Breast epithelium (tissue), 3 donors: Measurements from ENCODE around the gene OR2K2.

ENCODE experiments used
- POLR2A ChIP-seq: fragments of 450-650 bp; IDR thresholded peaks from one replicate; pipeline ENCODE4 v1.6.1; 2016; ENCODE audit warnings: antibody characterized with exemption, mild to moderate bottlenecking, moderate library complexity
- TF ChIP-seq, protein P1 (sequence below), 3 donors: fragments of 450-650 bp; IDR thresholded peaks; one replicate each; pipeline ENCODE4 v1.5.1; 2016 to 2017; ENCODE audit warnings: antibody characterized with exemption in 3 of 3, mild to moderate bottlenecking in 3 of 3, moderate library complexity in 3 of 3

DNA sequence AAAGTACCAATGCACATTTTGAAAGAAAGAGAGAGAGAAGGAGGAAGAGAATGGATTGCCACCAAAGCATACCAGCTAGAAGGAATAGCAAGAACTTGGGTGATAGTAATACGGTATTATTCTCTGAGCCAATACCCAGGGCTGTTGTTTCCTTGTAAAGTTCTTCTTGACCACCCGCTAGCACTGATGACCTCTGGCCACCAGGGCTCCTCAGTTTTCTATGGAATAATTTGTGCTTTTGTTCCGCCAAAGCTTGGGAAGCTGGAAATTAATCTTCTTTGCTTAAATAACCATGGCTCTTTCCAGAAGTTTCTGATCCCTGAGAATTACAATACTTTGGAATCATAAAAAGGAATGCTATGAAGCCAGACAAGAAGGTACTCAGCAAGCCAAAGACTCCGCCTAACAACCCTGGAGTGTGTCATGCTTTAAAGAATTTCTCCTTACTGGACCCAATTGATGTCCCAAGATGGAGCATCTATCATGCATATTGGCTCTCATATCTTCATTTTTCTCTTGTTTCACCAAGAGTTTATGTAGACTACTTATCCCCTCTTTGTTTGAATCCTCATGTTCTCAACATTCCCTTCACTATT, 29.8 kb downstream of the OR2K2 start:
- TF ChIP-seq, protein P1, sequence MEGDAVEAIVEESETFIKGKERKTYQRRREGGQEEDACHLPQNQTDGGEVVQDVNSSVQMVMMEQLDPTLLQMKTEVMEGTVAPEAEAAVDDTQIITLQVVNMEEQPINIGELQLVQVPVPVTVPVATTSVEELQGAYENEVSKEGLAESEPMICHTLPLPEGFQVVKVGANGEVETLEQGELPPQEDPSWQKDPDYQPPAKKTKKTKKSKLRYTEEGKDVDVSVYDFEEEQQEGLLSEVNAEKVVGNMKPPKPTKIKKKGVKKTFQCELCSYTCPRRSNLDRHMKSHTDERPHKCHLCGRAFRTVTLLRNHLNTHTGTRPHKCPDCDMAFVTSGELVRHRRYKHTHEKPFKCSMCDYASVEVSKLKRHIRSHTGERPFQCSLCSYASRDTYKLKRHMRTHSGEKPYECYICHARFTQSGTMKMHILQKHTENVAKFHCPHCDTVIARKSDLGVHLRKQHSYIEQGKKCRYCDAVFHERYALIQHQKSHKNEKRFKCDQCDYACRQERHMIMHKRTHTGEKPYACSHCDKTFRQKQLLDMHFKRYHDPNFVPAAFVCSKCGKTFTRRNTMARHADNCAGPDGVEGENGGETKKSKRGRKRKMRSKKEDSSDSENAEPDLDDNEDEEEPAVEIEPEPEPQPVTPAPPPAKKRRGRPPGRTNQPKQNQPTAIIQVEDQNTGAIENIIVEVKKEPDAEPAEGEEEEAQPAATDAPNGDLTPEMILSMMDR (IDR thresholded peaks at IDR 0.05): no peak
- TF ChIP-seq POLR2A: no peak
